Mesothelial cell of epicardium (in vitro differentiated cells): ENCODE results near the gene SPAAR. TPM values are rescaled to one million over a fixed set of nuclear protein-coding genes. Genes with fewer than 3 reads are reported as not detected.

Experiments used
- DNase-seq, 2 experiments: peaks; one replicate each; pipeline ENCODE4 v3.0.0; 2021; ENCODE audit warnings: low spot score in 2 of 2; ENCODE audit not compliant: unreplicated experiment in 2 of 2
- H3K27ac Mint-ChIP-seq: 2 replicates; pipeline ENCODE4 v1.8.0; 2021; ENCODE audit warnings: mixed read lengths
- H3K27me3 Mint-ChIP-seq: 2 replicates; pipeline ENCODE4 v1.8.0; 2021; ENCODE audit warnings: low read depth, mixed read lengths
- H3K36me3 Mint-ChIP-seq: 2 replicates; pipeline ENCODE4 v1.8.0; 2021; ENCODE audit warnings: mixed read lengths
- H3K4me1 Mint-ChIP-seq: 2 replicates; pipeline ENCODE4 v1.8.0; 2021; ENCODE audit warnings: mixed read lengths
- H3K4me3 Mint-ChIP-seq: 2 replicates; pipeline ENCODE4 v1.8.0; 2021; ENCODE audit warnings: mild to moderate bottlenecking, moderate library complexity, mixed read lengths
- H3K9me3 Mint-ChIP-seq: 2 replicates; pipeline ENCODE4 v1.8.0; 2021; ENCODE audit warnings: mixed read lengths
- CTCF ChIP-seq: fragments of 200-600 bp; sonication (generic); IDR thresholded peaks from one replicate; pipeline ENCODE4 v1.5.0; 2021; ENCODE audit warnings: antibody characterized with exemption; ENCODE audit not compliant: unreplicated experiment
- total RNA-seq: library from RNA; stranded (reverse); gene quantifications from 3 replicates; pipeline ENCODE4 v1.2.1, GENCODE V29; 2021

SPAAR gene
- total RNA-seq, 1 donor from 2014 or later: 0.47 TPM

GRCh38 chr9:35864695-35865255, 44.5 kb upstream of the SPAAR start:
- no peak for DNase-seq
- Mint-ChIP-seq H3K27me3 (peaks cover 37% of the 10 kb centered on the region), H3K36me3 (no peaks in the 10 kb centered on the region), H3K9me3 (no peaks in the 10 kb centered on the region), H3K4me1 (no peaks in the 10 kb centered on the region), H3K27ac (no peak overlapping the region), H3K4me3 (no peak overlapping the region)
- TF ChIP-seq CTCF: no peak

- no peak overlapping the region for H3K27ac Mint-ChIP-seq
- H3K27me3 Mint-ChIP-seq: peaks cover 12% of the 10 kb centered on the region
- H3K36me3 Mint-ChIP-seq: no peaks in the 10 kb centered on the region
- no peak for TF ChIP-seq CTCF
- DNase-seq: no peak
- no peak overlapping the region for H3K4me3 Mint-ChIP-seq
- H3K4me1 Mint-ChIP-seq: no peaks in the 10 kb centered on the region
- no peaks in the 10 kb centered on the region for H3K9me3 Mint-ChIP-seq
Measured at GRCh38 chr9:35867538-35867937, 41.8 kb upstream of the SPAAR start.

GRCh38 chr9:35868933-35869332, 40.4 kb upstream of the SPAAR start:
- no peaks in the 10 kb centered on the region for H3K9me3 Mint-ChIP-seq
- H3K27ac Mint-ChIP-seq: no peak overlapping the region
- H3K27me3 Mint-ChIP-seq: peaks cover 4% of the 10 kb centered on the region
- no peaks in the 10 kb centered on the region for H3K36me3 Mint-ChIP-seq
- DNase-seq: no peak
- H3K4me1 Mint-ChIP-seq: no peaks in the 10 kb centered on the region
- no peak overlapping the region for H3K4me3 Mint-ChIP-seq
- no peak for TF ChIP-seq CTCF

GRCh38 chr9:35869621-35870216, 39.6 kb upstream of the SPAAR start:
- no peaks in the 10 kb centered on the region for H3K27me3 Mint-ChIP-seq

GRCh38 chr9:35870351-35870923, 38.9 kb upstream of the SPAAR start, which contains the start of gene OR13J1:
Gene OR13J1, minus strand, starts transcription at chr9:35870401. Its CDS starts 0 bp downstream, at chr9:35870401.
- no peak within 1 kb of the TSS for H3K27ac Mint-ChIP-seq
- peaks cover 1% of the 10 kb centered on the region for H3K9me3 Mint-ChIP-seq
- H3K36me3 Mint-ChIP-seq: no peaks in the 10 kb centered on the region
- TF ChIP-seq CTCF: no peak
- no peak within 1 kb of the TSS for H3K4me3 Mint-ChIP-seq
- H3K4me1 Mint-ChIP-seq: no peaks in the 10 kb centered on the region
- DNase-seq: no peak
- H3K27me3 Mint-ChIP-seq: peaks cover 4% of the 10 kb centered on the region

More at GRCh38 chr9:35869621-35870216, 39.6 kb upstream of the SPAAR start:
- no peak for TF ChIP-seq CTCF
- DNase-seq: no peak
- no peak overlapping the region for H3K4me3 Mint-ChIP-seq
- H3K4me1 Mint-ChIP-seq: no peaks in the 10 kb centered on the region
- H3K27ac Mint-ChIP-seq: no peak overlapping the region
- no peaks in the 10 kb centered on the region for H3K9me3 Mint-ChIP-seq
- H3K36me3 Mint-ChIP-seq: no peaks in the 10 kb centered on the region
